IMR-90 (cell line): Measurements from ENCODE around the gene KLF8. TPM values are rescaled to one million over a fixed set of nuclear protein-coding genes. Genes with fewer than 3 reads are reported as not detected.
A peak's percentile ranks its signal among the peaks of the same experiment; 100 is the strongest.

Experiments
- ATAC-seq: fragments of 200-7000 bp; cut with Tn5 transposase; 2 replicates; pipeline ENCODE4 v1.9.1; 2020; ENCODE audit warnings: low read depth, mild to moderate bottlenecking, moderate library complexity
- Bru-seq: library from RNA; stranded (reverse); fragments of 400-500 nt; gene quantifications from one replicate; lab custom pipeline; 2021; lab: Mats Ljungman, UMichigan
- BruChase-seq, 2 experiments: library from RNA; stranded (reverse); fragments of 400-500 nt; gene quantifications; one replicate each; lab custom pipeline; 2021; lab: Mats Ljungman, UMichigan
- BruUV-seq: library from RNA; stranded (reverse); fragments of 400-500 nt; replicated peaks from 2 replicates; lab custom pipeline; 2021; lab: Mats Ljungman, UMichigan
- CTCF ChIA-PET: fragments of 300-600 bp; formaldehyde crosslinking; extraction: SDS; loops from one replicate; lab custom pipeline; 2021; ENCODE audit warnings: antibody characterized with exemption; lab: Yijun Ruan, JAX
- POLR2A ChIA-PET: fragments of 300-600 bp; sonication (Branson Sonifier 250); formaldehyde crosslinking; loops from one replicate; lab custom pipeline; 2022; ENCODE audit warnings: antibody characterized with exemption; ENCODE audit not compliant: unreplicated experiment; lab: Charles Lee
- DNase-seq: peaks from one replicate; pipeline ENCODE4 v3.0.0; 2013
- H2AFZ ChIP-seq: replicated peaks from 2 replicates; pipeline ENCODE3; 2013; ENCODE audit warnings: low read length, mild to moderate bottlenecking; ENCODE audit not compliant: poor library complexity
- H2AK5ac ChIP-seq: 2 replicates; pipeline ENCODE4 v1.6.1; 2013; ENCODE audit warnings: low read depth, low read length, inconsistent platforms
- H2AK9ac ChIP-seq: replicated peaks from 2 replicates; pipeline ENCODE3; 2013; ENCODE audit warnings: mild to moderate bottlenecking, low read depth, low read length, moderate library complexity; ENCODE audit not compliant: poor library complexity
- H2BK120ac ChIP-seq: 2 replicates; pipeline ENCODE4 v1.6.1; 2013; ENCODE audit warnings: low read depth, low read length, inconsistent platforms
- H2BK15ac ChIP-seq: 3 replicates; pipeline ENCODE4 v1.6.1; 2013; ENCODE audit warnings: low read depth, low read length, inconsistent platforms
- H2BK20ac ChIP-seq: 2 replicates; pipeline ENCODE4 v1.6.1; 2013; ENCODE audit warnings: low read depth, mild to moderate bottlenecking, inconsistent platforms, low read length, moderate library complexity
- H2BK5ac ChIP-seq: 2 replicates; pipeline ENCODE4 v1.6.1; 2013; ENCODE audit warnings: mild to moderate bottlenecking, low read depth, low read length, inconsistent platforms; ENCODE audit not compliant: poor library complexity, severe bottlenecking
- H3K14ac ChIP-seq: replicated peaks from 2 replicates; pipeline ENCODE4 v1.6.1; 2013; ENCODE audit warnings: low read depth, low read length, inconsistent platforms
- H3K18ac ChIP-seq: 2 replicates; pipeline ENCODE4 v1.6.1; 2013; ENCODE audit warnings: low read depth, low read length, control low read depth
- H3K23ac ChIP-seq: 2 replicates; pipeline ENCODE4 v1.6.1; 2013; ENCODE audit warnings: low read depth, low read length, inconsistent platforms
- H3K27ac ChIP-seq: 2 replicates; pipeline ENCODE4 v1.5.1; 2013; ENCODE audit warnings: mild to moderate bottlenecking, control low read depth, low read length; ENCODE audit not compliant: insufficient read depth
- H3K27me3 ChIP-seq: 2 replicates; pipeline ENCODE4 v1.6.1; 2013; ENCODE audit warnings: low read length; ENCODE audit not compliant: control insufficient read depth, insufficient read depth
- H3K36me3 ChIP-seq: 2 replicates; pipeline ENCODE4 v1.6.1; 2013; ENCODE audit warnings: low read length, mixed read lengths; ENCODE audit not compliant: control insufficient read depth, insufficient read depth
- H3K4ac ChIP-seq: 2 replicates; pipeline ENCODE4 v1.6.1; 2013; ENCODE audit warnings: low read depth, low read length, inconsistent platforms
- H3K4me1 ChIP-seq: 2 replicates; pipeline ENCODE4 v1.6.1; 2013; ENCODE audit warnings: low read length, mixed read lengths; ENCODE audit not compliant: control insufficient read depth, insufficient read depth
- H3K4me2 ChIP-seq: 2 replicates; pipeline ENCODE4 v1.6.1; 2013; ENCODE audit warnings: low read depth, mild to moderate bottlenecking, control low read depth, low read length, moderate library complexity
- H3K4me3 ChIP-seq: 2 replicates; pipeline ENCODE4 v1.5.1; 2013; ENCODE audit warnings: low read depth, mild to moderate bottlenecking, control low read depth, low read length, moderate library complexity; ENCODE audit not compliant: insufficient read depth
- H3K56ac ChIP-seq: 2 replicates; pipeline ENCODE4 v1.6.1; 2013; ENCODE audit warnings: low read length, inconsistent platforms; ENCODE audit not compliant: insufficient read depth; ENCODE audit errors: extremely low read depth
- H3K79me1 ChIP-seq, 2 experiments: 2 replicates each; pipeline ENCODE4 v1.6.1; 2013; ENCODE audit warnings: low read length in 2 of 2, inconsistent platforms in 1 of 2, low read depth in 1 of 2
- H3K9ac ChIP-seq: 2 replicates; pipeline ENCODE4 v1.6.1; 2013; ENCODE audit warnings: low read depth, low read length, control low read depth
- H3K9me1 ChIP-seq: 2 replicates; pipeline ENCODE4 v1.6.1; 2013; ENCODE audit warnings: low read length, inconsistent platforms; ENCODE audit not compliant: insufficient read depth
- H3K9me3 ChIP-seq: 2 replicates; pipeline ENCODE4 v1.6.1; 2013; ENCODE audit warnings: low read length; ENCODE audit not compliant: control insufficient read depth, insufficient read depth
- H4K20me1 ChIP-seq: 2 replicates; pipeline ENCODE4 v1.6.1; 2013; ENCODE audit warnings: low read length, inconsistent platforms; ENCODE audit not compliant: insufficient read depth
- H4K5ac ChIP-seq: 2 replicates; pipeline ENCODE4 v1.6.1; 2013; ENCODE audit warnings: mild to moderate bottlenecking, low read depth, low read length, control low read depth
- H4K8ac ChIP-seq, 2 experiments: 2 replicates each; pipeline ENCODE4 v1.6.1; 2013; ENCODE audit warnings: low read depth in 2 of 2, low read length in 2 of 2, control low read depth in 1 of 2, inconsistent platforms in 1 of 2
- H4K91ac ChIP-seq: 2 replicates; pipeline ENCODE4 v1.6.1; 2013; ENCODE audit warnings: low read depth, low read length, inconsistent platforms; ENCODE audit not compliant: insufficient read depth
- BHLHE40 ChIP-seq: fragments of 150-350 bp; IDR thresholded peaks from 2 replicates; pipeline ENCODE4 v1.6.1; 2016; ENCODE audit warnings: mild to moderate bottlenecking, low read depth, low read length
- CEBPB ChIP-seq: IDR thresholded peaks from 2 replicates; pipeline ENCODE4 v1.6.1; 2012; ENCODE audit warnings: low read depth, low read length, improper control_type of control experiment
- CHD1 ChIP-seq: IDR thresholded peaks from 2 replicates; pipeline ENCODE4 v1.6.1; 2012; ENCODE audit warnings: low read depth, low read length, improper control_type of control experiment
- ELK1 ChIP-seq: fragments of 150-350 bp; IDR thresholded peaks from 2 replicates; pipeline ENCODE4 v1.6.1; 2016; ENCODE audit warnings: low read depth, mild to moderate bottlenecking, low read length, moderate library complexity, borderline replicate concordance
- FOS ChIP-seq: fragments of 150-350 bp; IDR thresholded peaks from 2 replicates; pipeline ENCODE4 v1.6.1; 2016; ENCODE audit warnings: low read depth, low read length
- MAZ ChIP-seq: IDR thresholded peaks from 2 replicates; pipeline ENCODE4 v1.6.1; 2012; ENCODE audit warnings: low read depth, mild to moderate bottlenecking, low read length, improper control_type of control experiment, moderate library complexity, borderline replicate concordance
- MXI1 ChIP-seq: IDR thresholded peaks from 2 replicates; pipeline ENCODE4 v1.6.1; 2012; ENCODE audit warnings: low read depth, mild to moderate bottlenecking, low read length, moderate library complexity, borderline replicate concordance
- NFE2L2 ChIP-seq: fragments of 150-350 bp; IDR thresholded peaks from 2 replicates; pipeline ENCODE4 v1.6.1; 2016; ENCODE audit warnings: low read depth, mild to moderate bottlenecking, low read length
- POLR2A ChIP-seq: IDR thresholded peaks from 2 replicates; pipeline ENCODE4 v1.6.1; 2012; ENCODE audit warnings: mild to moderate bottlenecking, low read depth, low read length
- RCOR1 ChIP-seq: IDR thresholded peaks from 2 replicates; pipeline ENCODE4 v1.6.1; 2012; ENCODE audit warnings: mild to moderate bottlenecking, low read length, improper control_type of control experiment; ENCODE audit not compliant: insufficient replicate concordance
- RFX5 ChIP-seq: IDR thresholded peaks from 2 replicates; pipeline ENCODE4 v1.8.0; 2012; ENCODE audit warnings: low read depth, mild to moderate bottlenecking, low read length, moderate library complexity
- SMC3 ChIP-seq: fragments of 150-350 bp; IDR thresholded peaks from 2 replicates; pipeline ENCODE4 v1.6.1; 2016; ENCODE audit warnings: low read depth, mild to moderate bottlenecking, antibody characterized with exemption, low read length, moderate library complexity
- USF2 ChIP-seq: fragments of 150-350 bp; IDR thresholded peaks from 2 replicates; pipeline ENCODE4 v1.6.1; 2017; ENCODE audit warnings: mild to moderate bottlenecking, antibody characterized with exemption, low read length, low read depth
- WGBS, 2 experiments: methylation state at CpG; one replicate each; pipeline versions ENCODE4 v1.1.5 to v1.1.7; 2013; ENCODE audit warnings: missing lambda C conversion rate in 2 of 2; ENCODE audit not compliant: insufficient read length in 1 of 2; ENCODE audit errors: extremely low coverage in 2 of 2; 5-methylcytosine and 5-hydroxymethylcytosine counted together
- dilution Hi-C: fragments of 300-500 bp; cut with HindIII; formaldehyde crosslinking; loops from one replicate; pipeline ENCODE4 v1.14.3; 2018; ENCODE audit warnings: low sequenced_read_pairs; ENCODE audit not compliant: unreplicated experiment
- in situ Hi-C: fragments of 300-500 bp; cut with MboI; formaldehyde crosslinking; loops from 3 replicates; pipeline ENCODE4 v1.14.3; 2019; ENCODE audit warnings: low sequenced_read_pairs, inconsistent platforms, mixed read lengths
- intact Hi-C: fragments of 100-400 bp; cut with micrococcal nuclease; formaldehyde crosslinking; loops from 2 replicates; pipeline ENCODE4 v1.10.0; 2022
- long read RNA-seq: library from polyadenylated mRNA; unstranded; transcript quantifications from one replicate; pipeline ENCODE4 v2.0.0, GENCODE V29; 2021; ENCODE audit not compliant: unreplicated experiment
- polyA plus RNA-seq, 3 experiments: library from polyadenylated mRNA; depleted of rRNA; stranded (reverse); fragments of >200 nt; gene quantifications; 2 replicates each; pipeline ENCODE4 v1.2.3, GENCODE V29; 2012; ENCODE audit warnings: low replicate concordance in 1 of 3
- total RNA-seq: library from RNA; depleted of rRNA; stranded (reverse); fragments of >200 nt; gene quantifications from 2 replicates; pipeline ENCODE4 v1.2.3, GENCODE V29; 2012; rRNA removed

Gene KLF8
- total RNA-seq (under 0.01 TPM in 1 of 2 replicates, not detected in the other), polyA plus RNA-seq (2012; rRNA removed) (0.07 TPM in 2 replicates), Bru-seq, nascent RNA (percentile 14 among the genes with signal in this experiment), BruChase-seq, experiment 1, labeled RNA remaining after a 6-hour chase (percentile 14 among the genes with signal in this experiment), BruChase-seq, experiment 2, labeled RNA remaining after a 2-hour chase (percentile 21 among the genes with signal in this experiment)
- 0.02 TPM in 1 of 2 replicates, not detected in the other for polyA plus RNA-seq (2012; cell fraction: cytosol; rRNA removed)
- polyA plus RNA-seq (2012; cell fraction: nucleus; rRNA removed; ENCODE audit: low replicate concordance) = 0.05 TPM in 1 of 2 replicates, not detected in the other
- long read RNA-seq = 0 reads

- dilution Hi-C loops (no loop called here), in situ Hi-C loops (no loop called here), intact Hi-C loops (no loop called here)
- Histone ChIP-seq H2BK20ac (no peak within 1 kb of the TSS), H2AK5ac (no peak within 1 kb of the TSS), H3K9me3 (no peaks in the 10 kb centered on the region), H3K4ac (no peak within 1 kb of the TSS), H4K20me1 (no peaks in the 10 kb centered on the region), H3K23ac (no peak within 1 kb of the TSS), H4K91ac (no peak within 1 kb of the TSS), H2AK9ac (no peak within 1 kb of the TSS), H3K9me1 (no peaks in the 10 kb centered on the region), H3K9ac (no peak within 1 kb of the TSS), H3K56ac (no peak within 1 kb of the TSS), H2BK120ac (no peak within 1 kb of the TSS), H4K5ac (no peak within 1 kb of the TSS), H2BK5ac (no peak within 1 kb of the TSS), H3K4me3 (no peak within 1 kb of the TSS), H3K27ac (no peak within 1 kb of the TSS), H2BK15ac (no peak within 1 kb of the TSS), H3K79me1 (no peaks in the 10 kb centered on the region), H4K8ac (no peak within 1 kb of the TSS), H2AFZ (no peak within 1 kb of the TSS), H3K14ac (no peak within 1 kb of the TSS), H3K4me1 (no peaks in the 10 kb centered on the region), H3K18ac (no peak within 1 kb of the TSS), H3K4me2 (no peak within 1 kb of the TSS), H3K27me3 (peaks cover 4% of the 10 kb centered on the region), H3K36me3 (no peaks in the 10 kb centered on the region)
- ATAC-seq (no peak), DNase-seq (no peak)
- WGBS, 2 experiments = 30% methylated on average over 2 of the region's 38 CpGs; no CpG with 5 or more reads in 1 of the 2 experiments
- BruUV-seq = no TSS peak
- ChIA-PET CTCF (no interaction called here), POLR2A (no interaction called here)
- TF ChIP-seq FOS = no peak
- no peak for TF ChIP-seq USF2
- TF ChIP-seq SMC3 = no peak
- no peak for TF ChIP-seq CHD1
- TF ChIP-seq RCOR1 = no peak
- TF ChIP-seq BHLHE40 = no peak
- TF ChIP-seq NFE2L2 = no peak
- TF ChIP-seq ELK1 = no peak
- TF ChIP-seq CEBPB = no peak
- no peak for TF ChIP-seq MAZ
- TF ChIP-seq RFX5 = no peak
- no peak for TF ChIP-seq MXI1
- TF ChIP-seq POLR2A = no peak
Observed at GRCh38 chrX:56232221-56233082, at the start of gene KLF8. KLF8 (plus strand) TSS chrX:56232356; CDS start chrX:56233335, 979 bp downstream.
